ENCODE measurements around the gene PSMD5. TPM values are rescaled to one million over a fixed set of nuclear protein-coding genes. Genes with fewer than 3 reads are reported as not detected.

PSMD5 gene
- total and polyA plus RNA-seq, 9 of the 15 experiments (the other 6 are each of a cell fraction or from before 2014, with no cell fraction given), result 46.4 to 148 (median 76.3) TPM

GRCh38 chr9:120864719-120865118 is 22.0 kb upstream of the PSMD5 start (continued):
- TF ChIP-seq IRF2 (CRISPR knock-in tag; IDR thresholded peaks at IDR 0.05), result no peak
- TF ChIP-seq ATF6 (CRISPR knock-in tag; IDR thresholded peaks at IDR 0.05), result no peak

- H3K36me3 ChIP-seq (ENCODE audit: control insufficient read depth, insufficient read depth, low read length), result peaks cover 91% of the 10 kb centered on the region
- H3K4me1 ChIP-seq (replicated peaks in 1 of 2; ENCODE audit: control insufficient read depth in 2 of 2, insufficient read depth in 2 of 2, low read length in 2 of 2), result peaks cover 6 to 14% of the 10 kb centered on the region in 2 experiments
- H2AFZ ChIP-seq (ENCODE audit: low read depth, low read length), result no peak overlapping the region
- peaks cover 16% of the 10 kb centered on the region for H3K79me2 ChIP-seq (ENCODE audit: control insufficient read depth, insufficient read depth, low read length)
- FAIRE-seq (no peak), DNase-seq (ENCODE audit: extremely low read depth in 1 of 4, low spot score in 3 of 4) (peak; percentile 49 to 66 (median 58)), ATAC-seq (no peak)
- H3K9ac ChIP-seq (ENCODE audit: insufficient read depth in 1 of 2, low read depth in 2 of 2, low read length in 2 of 2), result peak overlapping the region in 1 of 2 experiments; percentile 61; a peak in 2 of 4 replicates
- POLR2A ChIA-PET, result interaction anchor here (2.2 to 5.5 kb wide), 2 partner anchors 14 to 19 kb away, joined by 13 to 47 read pairs; partner anchors contain the start of gene PSMD5
- 85% methylated on average over 7 of the region's 7 CpGs for WGBS (ENCODE audit: insufficient coverage, low coverage, missing lambda C conversion rate)
- CTCF ChIA-PET (ENCODE audit: low intra/inter-chr PET ratio), result no interaction called here
- in situ Hi-C loops (cut with MboI) (no loop called here), intact Hi-C loops (cut with micrococcal nuclease) (loop anchor here (10.0 kb wide), 1 partner anchor 249 kb away; no protein-coding TSS in a partner anchor)
- no peak overlapping the region for H3K4me2 ChIP-seq (ENCODE audit: insufficient read depth, low read length)
- no peak overlapping the region for H3K27ac ChIP-seq (ENCODE audit: extremely low read depth, low read depth, low read length)
- BruUV-seq (replicated peaks), result no TSS peak
- H3K9me3 ChIP-seq (replicated peaks; ENCODE audit: control insufficient read depth, insufficient read depth, low read depth, low read length), result no peaks in the 10 kb centered on the region
- no peak overlapping the region for H3K4me3 ChIP-seq
- no peaks in the 10 kb centered on the region for H4K20me1 ChIP-seq (replicated peaks; ENCODE audit: control insufficient read depth, insufficient read depth, low read length)
- peaks cover 8% of the 10 kb centered on the region for H3K9me1 ChIP-seq (ENCODE audit: control insufficient read depth, insufficient read depth, low read length)
- no peaks in the 10 kb centered on the region for H3K27me3 ChIP-seq (ENCODE audit: control insufficient read depth in 2 of 2, insufficient read depth in 2 of 2, low read length in 2 of 2)
- TF ChIP-seq ZNF695 (CRISPR knock-in tag; IDR thresholded peaks at IDR 0.05), result no peak
- TF ChIP-seq FOXA1 (IDR thresholded peaks at IDR 0.05; ENCODE audit: borderline replicate concordance), result no peak
- no peak for TF ChIP-seq MAFG (tag; conservative IDR thresholded peaks at IDR 0.05)
- TF ChIP-seq CHAMP1 (IDR thresholded peaks at IDR 0.05), result no peak
- 0 out of 2 replicates have a peak, but pooled peaks have one; percentile 10 for TF ChIP-seq SMC3 (conservative IDR thresholded peaks at IDR 0.05; ENCODE audit: insufficient read depth, low read depth, low read length)
- no peak for TF ChIP-seq RFX7 (CRISPR knock-in tag; IDR thresholded peaks at IDR 0.05)
- no peak for TF ChIP-seq GMEB1 (CRISPR knock-in tag; IDR thresholded peaks at IDR 0.05)
- no peak for TF ChIP-seq MTA1 (IDR thresholded peaks at IDR 0.05; ENCODE audit: borderline replicate concordance)
- TF ChIP-seq CTCF (IDR thresholded peaks at IDR 0.05 in 2 of 3, conservative IDR thresholded peaks at IDR 0.05 in 1 of 3; ENCODE audit: insufficient read depth in 2 of 3, low read depth in 1 of 3, low read length in 3 of 3), result peak; percentile 47 to 55 (median 50); a peak in 4 of 6 replicates
- TF ChIP-seq YY1 (IDR thresholded peaks at IDR 0.05; ENCODE audit: borderline replicate concordance in 1 of 3, control insufficient read depth in 1 of 3, extremely low read depth in 1 of 3, insufficient read depth in 3 of 3, insufficient read length in 1 of 3, insufficient replicate concordance in 2 of 3, low read depth in 1 of 3, low read length in 2 of 3), result no peak
These were observed 21.1 kb upstream of the PSMD5 start for GRCh38 chr9:120863833-120864232.
